HG03575 (cell line): ENCODE data around the gene SNPH.

ENCODE experiments used
- ATAC-seq: cut with Tn5 transposase; IDR thresholded peaks from one replicate; pipeline ENCODE4 v1.9.1; 2021; ENCODE audit not compliant: unreplicated experiment, insufficient number of reproducible peaks, low FRiP score; ENCODE audit errors: extremely low read depth

SNPH gene

DNA sequence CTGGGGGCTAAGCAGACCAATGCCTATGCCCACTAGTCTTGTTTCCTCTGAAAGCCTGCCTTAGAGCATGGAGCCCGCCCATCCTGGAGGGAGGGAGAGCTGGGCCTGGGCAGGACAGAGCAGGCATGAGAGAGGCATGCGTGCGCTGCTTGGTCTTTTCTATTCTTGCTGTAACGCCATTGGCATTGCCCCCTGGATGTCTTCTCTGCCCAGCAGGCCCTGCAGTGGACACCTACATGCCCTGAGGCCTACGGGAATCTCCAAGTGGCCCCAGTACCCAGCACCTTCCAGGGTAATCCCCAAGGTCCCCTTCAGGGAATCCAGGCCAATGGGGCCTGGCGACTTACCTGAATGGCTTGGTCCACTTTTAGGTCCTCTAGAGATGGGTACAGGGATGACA, 53.9 kb downstream of the SNPH start:
- no peak for ATAC-seq

DNA sequence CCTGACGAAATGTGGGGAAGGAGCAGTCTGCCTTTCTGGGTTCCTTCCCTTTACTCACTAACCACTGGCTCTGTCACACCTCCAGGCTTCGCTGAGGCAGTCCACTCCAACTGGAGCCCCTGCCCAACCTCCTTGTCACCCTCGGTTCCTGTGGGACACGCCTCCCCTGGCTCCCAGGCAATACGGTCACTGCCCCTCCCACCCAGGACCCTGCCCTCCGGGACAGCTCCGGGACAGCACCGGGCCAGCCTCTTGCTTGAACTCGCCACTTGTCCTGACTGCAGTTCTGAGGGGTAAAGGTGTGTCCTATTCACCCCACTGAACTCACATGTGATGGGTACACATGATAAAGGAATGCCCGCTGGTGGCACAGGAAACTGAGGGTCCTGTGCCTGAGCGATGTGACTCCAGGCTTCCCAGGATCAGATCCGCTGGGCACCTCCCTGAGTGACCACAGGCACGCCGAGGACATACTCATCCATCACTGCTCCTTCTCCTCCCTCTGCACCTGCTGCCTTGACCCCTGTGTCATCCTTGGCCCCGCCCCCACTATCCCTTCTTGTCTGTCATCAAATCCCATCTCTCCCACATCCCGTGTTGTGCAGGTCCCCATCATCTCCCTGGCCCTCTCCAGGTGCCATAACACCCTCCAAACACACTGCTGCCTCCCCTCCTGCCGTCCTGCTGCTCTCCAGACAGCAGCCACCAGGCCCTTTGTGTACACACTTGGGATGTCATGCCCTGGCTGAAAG, 55.0 kb downstream of the SNPH start:
- ATAC-seq, result no peak

DNA sequence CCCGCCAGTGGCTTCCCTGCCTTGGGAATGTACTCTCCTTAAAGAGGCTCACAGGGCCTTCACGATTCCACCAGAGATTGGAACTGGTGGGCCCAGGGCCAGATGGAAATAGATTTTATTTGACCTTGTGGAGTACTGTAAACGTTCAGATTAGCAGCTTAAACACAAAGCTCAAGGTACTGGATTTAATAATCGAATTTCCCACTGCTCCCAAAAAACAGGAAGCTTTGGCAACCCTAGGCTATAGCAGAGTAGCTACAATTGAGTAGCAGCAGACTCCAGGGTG, 55.5 kb downstream of the SNPH start:
- ATAC-seq, result no peak

DNA sequence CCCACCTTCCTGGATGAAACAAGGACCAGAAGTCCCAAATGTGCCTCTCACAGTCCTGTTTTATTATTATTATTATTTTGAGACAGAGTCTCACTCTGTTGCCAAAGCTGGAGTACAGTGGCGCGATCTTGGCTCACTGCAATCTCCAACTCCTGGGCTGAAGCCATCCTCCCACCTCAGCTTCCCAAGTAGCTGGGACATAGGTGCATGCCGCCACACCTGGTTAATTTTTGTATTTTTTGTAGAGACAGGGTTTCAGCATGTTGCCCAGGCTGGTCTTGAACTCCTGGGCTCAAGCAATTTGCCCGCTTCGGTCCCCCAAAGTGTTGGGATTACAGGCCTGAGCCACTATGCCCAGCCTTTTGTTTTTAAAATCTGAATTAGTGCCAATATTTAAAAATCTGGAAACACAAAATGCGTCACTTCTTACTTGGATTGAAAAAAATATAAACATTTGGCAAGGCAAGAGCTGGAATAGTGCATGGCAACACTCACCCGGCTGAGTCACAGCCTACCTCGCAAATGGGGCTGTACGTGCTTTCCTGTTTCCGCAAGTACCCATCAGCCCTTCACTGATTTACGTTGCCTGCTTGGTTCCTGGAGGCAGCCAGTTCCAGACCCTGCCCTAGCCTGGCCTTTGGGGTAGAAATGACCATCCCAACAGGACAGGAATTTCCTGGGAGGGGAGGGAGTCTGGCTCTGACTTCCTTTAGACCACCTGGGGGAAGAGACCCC, 56.6 kb downstream of the SNPH start:
- no peak for ATAC-seq

DNA sequence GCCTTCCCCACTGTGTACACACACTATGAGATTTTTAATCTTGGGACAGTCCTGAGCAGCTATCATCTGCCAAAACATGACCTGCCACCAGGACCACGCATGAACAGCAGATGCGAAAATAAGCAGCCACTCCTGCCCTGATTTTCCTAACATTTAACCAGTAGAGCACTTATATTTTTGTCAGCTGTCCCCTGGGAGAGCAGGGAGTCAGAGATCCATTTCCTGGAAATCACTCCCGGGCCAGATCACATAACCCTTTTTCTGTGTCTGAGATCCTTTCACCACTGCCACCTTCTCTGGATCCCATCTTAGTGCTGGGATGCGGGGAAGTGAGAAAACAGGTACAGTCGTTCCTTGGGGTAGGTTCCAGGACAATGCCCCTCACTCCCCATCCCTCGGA, 57.2 kb downstream of the SNPH start:
- no peak for ATAC-seq

DNA sequence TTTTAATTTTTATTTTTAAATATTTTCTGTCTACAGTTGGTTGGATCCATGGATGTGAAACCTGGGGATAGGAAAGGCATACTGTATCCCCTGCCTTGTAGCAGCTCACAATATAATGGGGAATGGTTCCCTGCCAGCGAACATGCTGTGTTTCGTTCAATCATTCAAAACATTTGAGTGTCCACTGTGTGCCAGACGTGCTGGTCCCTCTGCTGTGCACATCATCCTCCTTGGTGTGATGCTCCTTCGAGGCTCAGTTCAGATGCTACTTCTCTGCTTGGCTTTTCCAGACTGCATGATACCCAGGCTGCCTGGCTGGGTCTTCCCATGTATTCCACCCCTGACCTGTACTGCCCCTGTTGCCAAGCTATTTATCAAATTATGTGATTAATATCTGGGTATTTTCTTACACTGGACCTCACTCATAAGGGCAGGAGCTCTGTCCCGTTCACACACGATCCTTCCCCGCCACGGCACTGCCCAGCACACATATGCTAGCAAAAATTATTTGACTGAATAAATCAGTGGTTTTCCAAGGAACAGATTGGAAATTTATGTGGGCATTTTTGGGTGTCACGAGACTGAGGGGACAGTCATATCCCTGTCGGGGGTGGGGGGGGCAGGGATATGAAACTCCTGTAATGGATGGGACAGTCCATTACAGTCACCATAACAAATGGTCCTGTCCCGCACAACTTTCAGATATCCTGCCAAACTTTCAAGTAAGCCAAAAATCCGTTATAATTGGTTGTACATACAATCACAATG, 57.9 kb downstream of the SNPH start:
- no peak for ATAC-seq

DNA sequence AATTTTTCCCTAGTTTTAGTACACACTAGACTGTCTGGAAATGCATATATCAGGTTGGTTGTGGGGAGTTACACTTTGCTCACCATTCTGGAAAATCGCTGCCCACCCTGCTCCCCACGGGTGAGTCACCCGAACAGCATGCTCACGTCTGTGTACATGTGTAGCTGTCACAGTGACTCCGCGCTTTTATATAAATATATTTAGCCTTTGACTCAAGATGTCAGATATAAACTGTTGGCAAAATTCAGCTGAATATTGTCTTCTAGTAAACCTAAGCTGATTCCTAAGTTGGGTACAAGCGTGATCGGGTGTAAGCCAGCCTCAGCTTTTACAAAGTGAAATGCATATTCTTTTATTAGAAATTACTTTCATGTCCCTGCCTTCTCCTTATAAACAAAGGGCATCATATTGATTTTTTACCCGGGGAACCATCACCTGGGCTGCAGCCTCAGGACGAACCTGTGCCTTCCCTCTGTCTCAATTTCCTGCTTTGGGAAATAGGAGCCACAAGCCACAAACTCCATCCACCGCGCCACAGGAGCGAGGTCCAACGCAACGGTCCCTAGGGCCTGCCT, 58.6 kb downstream of the SNPH start:
- ATAC-seq, result no peak

DNA sequence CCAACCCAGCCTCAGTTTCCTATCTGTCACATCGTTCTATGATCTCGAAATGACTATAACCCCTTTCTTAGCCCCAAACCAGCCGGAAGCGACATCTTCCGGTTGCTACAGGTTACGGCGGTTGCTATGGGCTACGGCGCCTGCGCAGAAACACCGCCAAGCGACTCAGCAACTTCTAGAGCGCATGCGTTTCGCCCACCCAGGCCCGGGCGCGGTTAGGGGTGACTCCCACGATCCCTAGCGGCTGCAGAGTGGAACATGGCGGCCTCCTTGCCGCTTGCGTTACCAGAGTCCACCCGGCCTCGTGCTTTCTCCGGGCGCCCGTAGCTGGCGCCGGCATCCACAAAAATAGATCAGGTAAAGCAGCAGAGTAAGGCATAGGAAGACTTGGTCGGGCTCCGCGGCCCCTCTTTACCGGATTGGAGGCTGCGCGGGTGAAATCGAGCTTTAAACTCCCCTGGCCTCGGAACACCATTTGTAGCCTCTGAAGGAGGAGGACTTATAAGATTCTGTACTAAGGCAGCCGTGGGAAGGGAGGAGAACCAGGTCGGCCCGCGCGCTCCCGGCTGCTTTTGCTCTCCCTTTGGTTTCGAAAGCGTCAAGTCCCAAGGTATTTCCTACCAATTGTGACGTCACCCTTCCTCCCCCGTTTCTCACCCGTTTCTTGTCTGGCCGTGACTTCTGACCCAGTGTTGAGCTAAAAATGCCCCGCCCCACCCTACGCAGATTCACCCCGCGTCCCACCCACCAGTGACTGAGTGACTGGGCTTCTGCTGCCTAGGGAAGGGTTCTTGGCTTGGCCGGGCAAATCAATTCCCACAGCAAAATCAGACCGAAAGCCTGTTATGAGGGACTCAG, 59.3 kb downstream of the SNPH start:
- peak; percentile 49 for ATAC-seq

DNA sequence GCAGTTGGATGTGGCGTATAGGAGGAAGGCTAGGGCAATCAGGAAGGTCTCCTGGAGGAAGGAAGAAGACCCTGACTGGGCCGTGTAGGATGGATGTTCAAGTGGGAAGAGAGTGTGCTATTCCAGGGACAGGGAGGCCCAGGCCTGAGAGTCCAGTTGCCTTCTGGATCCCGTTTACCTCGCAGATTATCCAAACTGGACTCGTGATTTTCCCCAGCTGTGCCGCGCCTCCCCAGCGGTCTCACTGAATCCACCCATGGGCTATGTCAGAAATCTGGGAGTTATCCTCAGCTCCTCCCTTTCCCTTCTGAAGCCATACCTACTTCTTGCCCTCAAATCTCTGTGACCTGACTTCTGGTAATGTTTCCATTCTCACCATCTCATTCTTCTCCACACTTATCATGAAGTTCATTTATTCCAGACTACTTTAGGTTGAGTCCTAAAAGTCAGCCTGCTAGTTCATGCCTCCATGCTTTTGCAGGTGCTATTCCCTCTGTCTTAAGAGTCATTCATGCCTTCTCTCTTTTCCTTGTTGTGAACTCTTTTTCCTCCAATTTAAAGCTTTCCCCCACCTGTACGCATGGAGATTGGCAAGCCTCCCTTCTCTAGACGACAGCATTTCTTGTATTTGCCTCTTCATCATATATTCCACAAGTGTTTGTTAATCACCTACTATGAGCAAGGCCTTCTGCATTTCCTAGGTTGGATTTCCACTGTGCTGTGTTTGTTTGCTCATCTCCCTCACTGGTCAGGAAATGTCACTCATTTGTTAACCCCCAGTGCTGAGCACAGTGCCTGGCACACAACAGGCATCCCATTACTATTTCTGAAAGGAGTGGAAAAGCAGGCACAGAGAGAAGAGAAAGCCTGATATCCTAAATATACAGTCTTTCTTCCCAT, 60.2 kb downstream of the SNPH start:
- ATAC-seq, result no peak

DNA sequence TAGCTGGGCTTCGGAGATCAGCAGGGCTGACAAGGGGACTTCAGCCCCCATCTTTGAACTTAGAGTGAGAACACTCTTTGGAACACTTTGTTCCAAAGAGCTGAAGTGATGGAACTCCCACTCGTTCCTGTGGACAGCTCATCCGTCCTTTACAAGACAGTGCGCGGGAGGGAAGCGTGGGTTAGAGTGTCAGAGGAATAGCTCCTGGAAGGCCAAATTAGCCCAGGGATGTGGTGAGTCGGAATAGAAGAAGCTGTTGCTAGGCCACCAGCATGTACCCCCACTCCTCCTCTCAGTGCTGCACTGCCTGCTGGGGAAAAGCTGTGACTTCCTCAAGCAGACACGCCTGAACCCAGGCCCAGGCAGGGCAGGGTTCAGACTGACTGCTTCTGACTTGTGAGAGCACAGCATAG, 61.2 kb downstream of the SNPH start:
- ATAC-seq, result no peak

DNA sequence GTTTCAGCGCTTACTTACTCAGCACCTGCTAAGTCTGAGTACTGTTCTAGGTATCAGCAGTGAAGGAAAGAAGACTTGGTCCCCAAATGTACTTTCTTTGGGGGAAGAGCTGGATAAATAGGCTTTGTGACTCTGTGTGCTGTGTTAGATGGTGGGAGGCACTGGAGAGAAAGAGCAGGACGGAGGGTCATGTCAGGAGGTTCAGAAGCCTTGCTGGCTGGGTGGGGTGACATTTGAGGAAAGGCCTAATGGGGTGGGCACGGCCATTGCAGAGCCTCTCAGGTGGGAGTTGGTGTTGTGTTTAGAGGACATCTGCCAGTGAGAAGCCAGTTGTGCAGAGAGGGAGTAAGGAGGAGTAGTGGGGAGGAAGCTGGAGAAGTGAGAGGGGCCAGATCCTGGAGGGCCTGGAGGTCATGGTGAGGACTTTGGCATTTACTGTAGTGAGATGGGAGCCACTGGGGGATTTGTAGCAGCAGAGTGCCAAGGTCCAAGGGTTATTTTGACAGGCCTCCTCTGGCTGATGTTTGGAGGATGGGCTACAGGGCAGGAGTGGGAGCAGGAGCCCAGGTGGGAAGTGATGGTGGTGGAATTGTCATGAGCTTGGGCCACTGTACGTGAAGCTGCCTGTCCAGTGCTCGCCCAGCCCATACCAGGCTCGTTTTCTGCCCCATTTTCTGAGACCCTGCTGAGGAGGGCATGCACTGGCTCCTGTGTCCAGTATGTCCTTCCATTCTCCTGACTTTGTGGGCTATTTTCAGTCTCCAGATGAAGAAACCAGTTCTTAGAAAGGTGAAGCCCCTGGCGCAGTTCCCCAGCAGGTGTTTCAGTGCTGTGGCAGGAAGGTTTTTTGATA, 62.0 kb downstream of the SNPH start:
- no peak for ATAC-seq

DNA sequence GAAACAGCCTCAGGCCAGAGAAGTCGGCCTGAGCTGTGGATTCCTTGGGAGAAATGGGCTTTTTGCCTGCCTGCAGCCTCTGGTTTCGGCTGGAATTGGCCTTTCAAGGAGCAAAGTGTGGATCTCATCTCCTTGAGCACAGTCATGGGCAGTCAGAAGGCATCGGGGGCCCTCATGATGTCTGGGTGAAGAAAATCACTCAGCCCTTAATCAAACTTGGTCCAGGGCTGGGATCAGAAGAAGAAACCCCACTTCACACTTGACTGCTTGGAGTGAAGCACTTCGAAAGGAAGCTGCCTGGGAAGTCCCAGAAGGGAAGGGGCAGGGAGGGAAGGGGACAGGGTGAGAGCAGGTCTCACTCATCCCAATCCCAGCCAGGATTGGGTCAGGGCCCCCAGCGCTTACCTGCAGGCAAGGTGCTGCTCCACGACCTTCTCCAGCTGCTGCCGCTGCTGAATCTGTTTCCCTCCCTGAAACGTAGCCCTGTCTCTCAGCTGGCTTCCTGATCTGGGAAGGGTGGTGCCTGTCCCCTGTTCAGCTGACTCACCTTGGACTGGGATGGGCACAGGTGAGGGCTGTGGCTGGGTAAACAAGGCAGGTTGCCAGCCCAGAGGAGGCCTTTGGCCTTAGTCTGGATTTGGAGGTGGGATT, 62.7 kb downstream of the SNPH start, which contains the start of gene SDCBP2:
Gene SDCBP2 (minus strand): TSS at position 460 of the 651 bp plus-strand sequence. CDS start 8,723 bp downstream, outside the sequence.
- ATAC-seq, result no peak

DNA sequence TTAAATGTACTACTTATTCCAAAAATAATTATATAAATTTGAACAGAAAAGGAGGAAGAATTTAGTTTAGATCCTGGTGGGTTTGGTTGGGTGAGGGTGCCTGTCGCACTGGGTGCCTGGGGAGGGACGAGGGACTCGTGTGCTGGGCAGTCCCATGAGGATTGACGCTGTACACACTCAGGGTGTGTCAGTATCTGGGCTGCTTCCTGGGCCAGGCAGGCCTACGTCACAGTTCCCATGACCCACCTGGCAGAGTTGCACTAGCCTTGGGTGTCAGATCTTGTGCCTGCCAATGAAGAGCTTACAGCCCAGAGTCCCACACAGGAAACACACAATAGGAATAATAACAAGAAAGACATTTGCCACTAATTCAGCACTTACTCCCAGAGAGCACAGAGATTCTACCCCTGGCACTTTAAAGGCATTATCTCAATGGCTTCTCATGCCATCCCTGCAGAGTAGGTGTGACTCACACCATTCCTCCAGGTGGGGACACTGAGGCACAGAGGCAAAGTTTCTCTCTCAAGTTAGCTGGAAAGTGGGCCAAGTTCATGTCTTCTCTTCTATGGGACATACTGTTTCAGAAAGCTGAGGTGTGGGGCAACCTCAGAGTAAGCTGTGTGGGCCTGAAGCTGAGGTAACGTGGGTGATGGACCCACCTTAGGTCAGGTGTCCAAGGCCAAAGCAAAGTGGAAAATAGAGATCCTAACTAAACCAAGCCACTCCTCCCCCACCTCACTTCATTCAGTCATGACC, 64.2 kb downstream of the SNPH start:
- ATAC-seq, result no peak

DNA sequence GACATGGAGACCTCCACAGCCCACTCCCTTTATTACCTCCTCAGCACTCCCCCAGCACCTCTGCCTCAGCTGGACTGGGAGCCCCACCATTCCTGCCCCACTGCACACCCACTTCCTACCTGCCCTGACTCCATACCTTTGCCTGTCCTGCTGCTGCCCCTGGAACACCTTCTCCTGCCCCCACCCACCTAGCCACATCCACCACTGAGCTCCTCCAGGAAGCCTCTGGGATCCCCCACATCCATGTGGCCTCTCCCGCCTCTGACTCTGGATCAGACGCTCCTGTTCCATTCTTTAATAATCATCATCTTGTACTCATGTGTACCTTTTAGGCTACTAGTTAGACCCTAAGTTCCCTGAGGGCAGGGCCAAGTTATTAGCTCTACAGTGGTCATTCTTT, 65.0 kb downstream of the SNPH start:
- no peak for ATAC-seq

DNA sequence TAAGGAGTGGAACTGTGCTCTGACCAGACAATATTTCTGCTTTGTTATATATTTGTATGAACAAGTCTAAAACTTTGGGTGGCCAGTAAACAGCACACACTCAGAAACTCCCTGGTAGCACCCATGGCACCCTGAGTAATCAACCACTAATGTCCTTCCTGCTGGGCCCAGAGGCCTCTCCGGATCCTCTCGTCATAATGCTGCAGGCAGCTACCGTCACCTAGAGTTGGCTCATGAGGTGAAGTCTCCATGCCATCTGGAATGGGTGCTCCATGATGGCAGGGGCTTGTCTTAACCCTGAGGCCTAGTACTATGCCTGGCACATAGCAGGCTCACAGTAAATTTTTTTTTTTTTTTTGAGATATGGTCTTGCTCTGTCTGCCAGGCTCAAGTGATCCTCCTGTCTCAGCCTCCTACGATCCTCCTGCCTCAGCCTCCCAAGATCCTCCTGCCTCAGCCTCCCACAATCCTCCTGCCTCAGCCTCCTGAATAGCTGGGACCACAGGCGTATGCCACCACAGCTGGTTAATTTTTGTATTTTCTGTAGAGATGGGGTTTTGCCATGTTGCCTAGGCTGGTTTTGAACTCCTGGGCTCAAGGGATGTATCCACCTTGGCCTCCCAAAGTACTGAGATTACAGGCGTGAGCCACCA, 65.8 kb downstream of the SNPH start:
- no peak for ATAC-seq
